PC-3 (cell line): ENCODE results near the gene MGAT3. TPM values are rescaled to one million over a fixed set of nuclear protein-coding genes. Genes with fewer than 3 reads are reported as not detected.

Source experiments
- ATAC-seq: fragments of 200-7000 bp; cut with Tn5 transposase; 2 replicates; pipeline ENCODE4 v1.9.1; 2020; ENCODE audit warnings: mild to moderate bottlenecking, moderate library complexity
- BruUV-seq: library from RNA; stranded (reverse); fragments of 400-500 nt; replicated peaks from 2 replicates; lab custom pipeline; 2021; lab: Mats Ljungman, UMichigan
- CTCF ChIA-PET: fragments of 300-600 bp; sonication (Branson Sonifier 250); formaldehyde crosslinking; loops from one replicate; lab custom pipeline; 2022; ENCODE audit warnings: antibody characterized with exemption; lab: Charles Lee
- POLR2A ChIA-PET: fragments of 300-600 bp; sonication (Branson Sonifier 250); formaldehyde crosslinking; loops from one replicate; lab custom pipeline; 2022; ENCODE audit warnings: antibody characterized with exemption; ENCODE audit not compliant: unreplicated experiment; lab: Charles Lee
- DNase-seq: peaks from one replicate; pipeline ENCODE4 v3.0.0-alpha.2; 2015
- H2AFZ ChIP-seq: fragments of 300-600 bp; sonication (generic); 2 replicates; pipeline ENCODE4 v1.6.0; 2016; ENCODE audit warnings: antibody characterized with exemption, low read length
- H3F3A ChIP-seq: fragments of 300-600 bp; sonication (generic); one replicate; pipeline ENCODE4 v1.6.0; 2017; ENCODE audit warnings: antibody characterized with exemption, low read length, control low read depth, mild to moderate bottlenecking; ENCODE audit not compliant: unreplicated experiment
- H3K27ac ChIP-seq: fragments of 300-600 bp; sonication (generic); 2 replicates; pipeline ENCODE4 v1.5.1; 2016; ENCODE audit warnings: mild to moderate bottlenecking, low read length
- H3K27me3 ChIP-seq: fragments of 300-600 bp; sonication (generic); 2 replicates; pipeline ENCODE4 v1.6.1; 2016; ENCODE audit warnings: low read length, mixed read lengths
- H3K36me3 ChIP-seq: fragments of 300-600 bp; sonication (generic); 2 replicates; pipeline ENCODE4 v1.6.1; 2016; ENCODE audit warnings: low read depth, mixed run types, low read length, mixed read lengths
- H3K4me1 ChIP-seq: fragments of 300-600 bp; sonication (generic); 2 replicates; pipeline ENCODE4 v1.5.1; 2016; ENCODE audit warnings: low read length; ENCODE audit not compliant: insufficient read depth
- H3K4me2 ChIP-seq: fragments of 300-600 bp; sonication (generic); 2 replicates; pipeline ENCODE4 v1.6.0; 2016; ENCODE audit warnings: low read length
- H3K4me3 ChIP-seq: fragments of 300-600 bp; sonication (generic); 2 replicates; pipeline ENCODE4 v1.5.1; 2016; ENCODE audit warnings: mild to moderate bottlenecking, low read length, mixed read lengths
- H3K79me2 ChIP-seq: fragments of 300-600 bp; sonication (generic); 2 replicates; pipeline ENCODE4 v1.6.1; 2017; ENCODE audit warnings: low read length, mixed read lengths
- H3K9ac ChIP-seq: fragments of 300-600 bp; sonication (generic); 2 replicates; pipeline ENCODE4 v1.6.0; 2016; ENCODE audit warnings: mild to moderate bottlenecking, low read length
- H3K9me2 ChIP-seq: fragments of 300-600 bp; sonication (generic); replicated peaks from 2 replicates; pipeline ENCODE4 v1.6.1; 2016; ENCODE audit warnings: mixed run types, low read length, mixed read lengths
- H3K9me3 ChIP-seq: fragments of 300-600 bp; sonication (generic); 2 replicates; pipeline ENCODE4 v1.6.1; 2016; ENCODE audit warnings: low read length, mixed read lengths
- H4K20me1 ChIP-seq: fragments of 300-600 bp; sonication (generic); 2 replicates; pipeline ENCODE4 v1.6.1; 2016; ENCODE audit warnings: low read length, mixed read lengths
- CTCF ChIP-seq: fragments of 300-600 bp; sonication (generic); conservative IDR thresholded peaks from 2 replicates; pipeline ENCODE4 v1.5.1; 2017; ENCODE audit warnings: antibody characterized with exemption, low read depth, mild to moderate bottlenecking, low read length
- EZH2 ChIP-seq: fragments of 300-600 bp; sonication (generic); IDR thresholded peaks from one replicate; pipeline ENCODE4 v1.6.1; 2017; ENCODE audit warnings: antibody characterized with exemption, mild to moderate bottlenecking, low read length; ENCODE audit not compliant: unreplicated experiment
- EZH2phosphoT487 ChIP-seq: fragments of 300-600 bp; sonication (generic); IDR thresholded peaks from 2 replicates; pipeline ENCODE4 v1.6.1; 2018; ENCODE audit warnings: mild to moderate bottlenecking, antibody characterized with exemption, low read length, borderline replicate concordance
- intact Hi-C: fragments of 100-400 bp; cut with micrococcal nuclease; formaldehyde crosslinking; loops from 2 replicates; pipeline ENCODE4 v1.9.0; 2023
- total RNA-seq: library from RNA; depleted of rRNA; stranded (reverse); fragments of >200 nt; gene quantifications from 2 replicates; pipeline ENCODE4 v1.2.3, GENCODE V29; 2014

Gene MGAT3
- total RNA-seq, 1 experiment from 2014 or later = not detected

GRCh38 chr22:39419096-39419495, 37.7 kb upstream of the MGAT3 start:
- Histone ChIP-seq H3F3A (no peaks in the 10 kb centered on the region), H3K9me3 (no peaks in the 10 kb centered on the region), H3K9me2 (no peaks in the 10 kb centered on the region), H3K9ac (no peak overlapping the region), H3K27me3 (no peaks in the 10 kb centered on the region), H3K27ac (no peak overlapping the region), H2AFZ (no peak overlapping the region), H3K4me1 (no peaks in the 10 kb centered on the region), H3K36me3 (no peaks in the 10 kb centered on the region), H4K20me1 (no peaks in the 10 kb centered on the region), H3K4me3 (no peak overlapping the region), H3K79me2 (no peaks in the 10 kb centered on the region), H3K4me2 (no peak overlapping the region)
- ChIA-PET POLR2A (no interaction called here), CTCF (no interaction called here)
- ATAC-seq (no peak), DNase-seq (no peak)
- no peak for TF ChIP-seq EZH2phosphoT487
- no TSS peak for BruUV-seq
- intact Hi-C loops = no loop called here

GRCh38 chr22:39419911-39420310, 36.9 kb upstream of the MGAT3 start:
- no peak for TF ChIP-seq CTCF
- TF ChIP-seq EZH2 = no peak
- no peak for TF ChIP-seq EZH2phosphoT487
- H3K9me3 ChIP-seq = no peaks in the 10 kb centered on the region
- H3K27ac ChIP-seq = no peak overlapping the region
- H3K79me2 ChIP-seq = no peaks in the 10 kb centered on the region
- no peak overlapping the region for H3K9ac ChIP-seq
- no peak overlapping the region for H2AFZ ChIP-seq
- H4K20me1 ChIP-seq = no peaks in the 10 kb centered on the region
- ChIA-PET POLR2A (no interaction called here), CTCF (no interaction called here)
- no peaks in the 10 kb centered on the region for H3K4me1 ChIP-seq
- H3F3A ChIP-seq = no peaks in the 10 kb centered on the region
- BruUV-seq = no TSS peak
- no peak overlapping the region for H3K4me2 ChIP-seq
- intact Hi-C loops = no loop called here
- DNase-seq (no peak), ATAC-seq (no peak)
- no peaks in the 10 kb centered on the region for H3K9me2 ChIP-seq
- H3K36me3 ChIP-seq = no peaks in the 10 kb centered on the region
- no peak overlapping the region for H3K4me3 ChIP-seq
- no peaks in the 10 kb centered on the region for H3K27me3 ChIP-seq

- Histone ChIP-seq H2AFZ (no peak overlapping the region), H3K36me3 (no peaks in the 10 kb centered on the region), H3K9ac (no peak overlapping the region), H3F3A (no peaks in the 10 kb centered on the region), H3K4me2 (no peak overlapping the region), H4K20me1 (no peaks in the 10 kb centered on the region), H3K27ac (no peak overlapping the region), H3K27me3 (no peaks in the 10 kb centered on the region), H3K79me2 (no peaks in the 10 kb centered on the region), H3K4me3 (no peak overlapping the region), H3K4me1 (no peaks in the 10 kb centered on the region), H3K9me2 (no peaks in the 10 kb centered on the region), H3K9me3 (no peaks in the 10 kb centered on the region)
- BruUV-seq = no TSS peak
- no peak for ATAC-seq
- ChIA-PET POLR2A (no interaction called here), CTCF (no interaction called here)
- TF ChIP-seq EZH2 = no peak
- no peak for TF ChIP-seq CTCF
- TF ChIP-seq EZH2phosphoT487 = no peak
- intact Hi-C loops = no loop called here
- DNase-seq = no peak
Observed at GRCh38 chr22:39421691-39422090, 35.1 kb upstream of the MGAT3 start.
